Measurements from ENCODE around the gene KMT2D.

DNA sequence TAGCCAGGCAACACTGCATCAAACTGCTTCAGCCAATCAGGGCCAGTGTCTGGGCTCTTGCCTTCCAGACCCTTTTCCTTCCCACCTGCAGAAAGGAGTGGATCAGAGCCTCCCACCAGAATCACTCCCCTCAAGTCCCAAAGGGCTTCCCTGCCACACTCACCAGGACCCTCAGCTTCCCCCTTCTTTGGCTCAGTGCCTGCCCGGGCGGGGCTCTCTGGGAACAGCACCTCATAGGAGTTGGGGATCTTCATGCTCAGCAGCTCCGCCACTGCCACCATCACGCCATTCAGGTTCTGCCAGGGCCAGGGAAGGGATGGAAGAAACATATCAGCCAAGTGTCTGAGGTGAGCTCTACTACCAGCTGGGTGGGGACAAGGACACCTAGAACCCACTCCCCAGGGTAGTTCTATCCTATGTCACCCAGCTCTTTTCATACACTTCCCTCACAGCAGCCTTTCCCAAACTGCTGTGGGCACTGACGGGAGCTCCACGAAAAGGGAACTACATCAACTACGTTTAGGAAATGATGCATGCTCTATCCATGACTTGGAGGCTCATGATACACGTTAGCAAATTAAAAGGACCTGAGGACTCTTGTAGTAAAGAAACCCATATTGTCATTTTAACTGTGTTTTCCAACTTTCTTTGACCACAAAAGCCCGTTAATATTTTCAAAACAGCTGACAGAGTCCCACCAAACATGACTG, 32.6 kb downstream of the KMT2D start:
- TF ChIP-seq NFYB (IDR thresholded peaks at IDR 0.05; ENCODE audit: insufficient read depth, low read depth, low read length) (no peak), ATF3 (IDR thresholded peaks at IDR 0.05; ENCODE audit: borderline replicate concordance, extremely low read depth, low read depth, low read length) (no peak)

Data from GM12878 (cell line).